GM12892 (cell line): ENCODE data around the gene FBP1.

Experiments
- POLR2A ChIP-seq: IDR thresholded peaks from 2 replicates; pipeline ENCODE4 v1.6.1; 2011; ENCODE audit warnings: low read depth, low read length, control low read depth
- POLR2AphosphoS5 ChIP-seq: IDR thresholded peaks from 2 replicates; pipeline ENCODE4 v1.6.1; 2011; ENCODE audit warnings: low read depth, low read length, control low read depth

- TF ChIP-seq POLR2AphosphoS5 = no peak
- TF ChIP-seq POLR2A = no peak; the same call in 1 of the 2 replicates
Measured at GRCh38 chr9:94655739-94656138, 16.4 kb upstream of the FBP1 start.
